Stimulated activated CD8-positive, alpha-beta memory T cell treated with anti-CD3 and anti-CD28 coated beads, Interleukin-7, amount 100 ng/mL, for 48 hours (primary cell): ENCODE measurements around the gene ALKAL2.

Experiments
- DNase-seq, 2 donors: peaks; one replicate each; pipeline ENCODE4 v3.0.0-alpha.2; 2020; ENCODE audit warnings: low read depth in 1 of 2; ENCODE audit errors: extremely low read depth in 1 of 2

The ALKAL2 gene

DNA sequence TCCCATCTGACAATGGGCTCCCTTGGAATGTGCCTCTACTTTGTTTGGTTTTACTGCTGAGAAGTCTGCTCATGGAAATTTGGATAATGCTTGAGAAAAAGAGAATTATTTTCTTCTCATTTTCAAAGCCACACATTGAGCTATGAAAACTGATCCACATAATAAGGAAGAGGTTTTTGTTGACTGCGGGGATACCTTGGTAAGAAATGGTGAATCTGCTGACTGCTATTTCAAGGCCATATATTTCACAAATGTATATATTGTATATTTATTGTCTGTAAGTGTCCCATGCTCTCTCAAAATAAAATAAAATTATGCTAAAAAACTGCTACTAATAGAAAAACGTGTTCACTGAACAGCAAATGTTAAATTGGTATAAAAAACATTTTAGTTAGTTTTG, 39.2 kb downstream of the ALKAL2 start:
- no peak for DNase-seq

DNA sequence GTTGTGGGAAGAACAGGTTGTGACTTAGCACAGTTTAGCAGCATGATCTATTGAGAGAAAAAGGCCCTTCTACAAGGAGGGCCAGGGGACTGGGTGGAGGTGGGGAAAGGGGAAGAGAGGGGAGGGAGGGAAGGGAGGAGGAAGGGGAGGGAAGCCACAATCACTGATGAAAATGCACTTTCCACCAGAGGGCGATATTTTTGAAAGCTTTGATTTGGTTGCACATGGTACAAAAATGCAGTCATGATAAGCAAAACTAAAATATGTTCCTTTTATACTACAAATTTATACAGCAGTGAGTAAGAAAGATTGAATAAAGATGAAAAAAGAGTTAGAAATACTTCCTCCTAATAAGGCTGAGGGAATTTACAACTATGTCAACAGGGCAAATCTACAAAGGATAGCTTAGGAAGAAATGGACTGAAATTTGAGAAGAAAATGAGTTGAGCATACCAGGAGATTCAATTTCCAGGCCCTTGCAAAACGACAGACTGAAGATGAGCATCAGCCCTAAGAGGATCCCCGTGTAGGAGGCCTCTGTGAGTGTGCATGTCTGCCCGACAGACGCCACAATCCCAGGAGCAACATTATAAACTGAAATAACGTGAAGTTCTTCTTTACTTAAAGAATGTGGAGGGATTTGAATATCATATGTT, 41.3 kb downstream of the ALKAL2 start:
- no peak for DNase-seq

DNA sequence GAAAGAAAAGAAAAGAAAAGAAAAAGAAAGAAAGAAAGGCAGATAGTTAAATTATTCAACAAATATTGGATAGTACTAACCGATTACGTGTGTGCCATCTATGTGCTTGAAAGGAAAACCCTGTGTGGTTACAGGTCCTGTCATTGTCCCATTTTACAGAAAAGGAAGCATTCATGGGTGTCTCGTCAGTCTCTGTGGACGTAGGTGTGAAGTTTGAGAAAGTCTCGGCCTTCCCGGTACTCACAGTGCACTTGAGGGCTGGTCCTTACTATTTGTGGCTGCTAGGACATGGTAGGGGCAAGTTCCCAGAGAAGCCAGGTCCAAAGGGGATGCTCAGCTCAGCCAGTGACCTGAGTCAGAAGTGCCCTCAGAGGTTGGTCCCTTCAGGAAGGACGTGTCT, 43.3 kb downstream of the ALKAL2 start:
- no peak for DNase-seq

DNA sequence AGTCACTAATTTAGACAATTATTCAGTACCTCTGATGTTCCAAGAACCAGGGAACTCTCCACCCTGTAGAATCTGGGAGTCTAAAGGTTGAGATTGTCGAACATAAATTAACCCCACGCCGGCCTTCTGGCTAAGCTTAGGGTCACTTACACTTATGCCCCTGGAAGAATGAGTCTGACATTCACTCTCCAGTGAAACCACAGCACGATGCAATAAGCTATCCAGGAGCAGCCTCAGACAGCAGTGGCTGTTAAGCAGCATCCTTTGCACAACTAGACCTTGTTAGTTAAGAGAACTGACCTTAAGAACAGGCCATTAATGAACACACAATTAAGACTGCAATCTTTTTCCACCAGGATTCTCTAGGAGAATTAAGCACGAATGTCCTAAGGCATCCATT, 49.0 kb downstream of the ALKAL2 start:
- no peak for DNase-seq

DNA sequence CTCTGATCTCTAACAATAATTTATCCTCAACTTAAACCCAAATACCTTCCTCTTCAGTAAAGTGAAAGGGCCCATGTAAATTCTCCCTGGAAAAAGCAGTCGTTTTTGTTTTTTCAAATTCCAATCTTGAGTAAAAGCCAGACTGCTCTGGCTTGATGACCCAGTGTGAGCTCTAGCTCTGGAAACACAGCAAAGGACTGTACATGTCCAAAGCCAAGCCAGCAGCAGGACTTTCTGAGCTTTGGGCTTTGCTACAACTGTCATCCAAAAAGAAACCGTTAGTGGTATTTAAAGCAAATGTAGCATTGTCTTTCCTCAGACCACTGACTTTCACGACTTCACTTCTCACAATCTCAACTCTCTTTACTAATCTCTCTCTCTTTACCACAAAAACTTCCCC, 49.5 kb downstream of the ALKAL2 start:
- no peak for DNase-seq

DNA sequence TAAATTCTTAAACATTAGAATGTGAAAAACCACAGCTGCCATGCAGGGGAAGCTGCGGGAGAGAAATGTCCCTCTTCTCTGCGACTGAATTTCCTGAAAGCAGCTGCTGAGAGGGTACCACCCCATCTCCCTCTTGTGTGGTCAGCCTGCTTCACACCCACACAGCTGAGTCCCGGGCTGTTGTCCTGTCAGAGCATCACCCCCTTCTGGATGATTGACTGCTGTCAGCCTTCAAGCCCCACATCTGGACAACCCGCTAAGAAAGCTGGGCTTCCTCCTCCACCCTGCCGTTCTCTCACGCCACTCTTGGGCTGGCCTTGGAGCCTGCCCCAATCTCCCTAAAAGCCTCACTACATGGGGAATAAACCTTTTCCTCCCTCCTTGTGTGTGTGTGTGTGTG, 50.0 kb downstream of the ALKAL2 start:
- DNase-seq = no peak

DNA sequence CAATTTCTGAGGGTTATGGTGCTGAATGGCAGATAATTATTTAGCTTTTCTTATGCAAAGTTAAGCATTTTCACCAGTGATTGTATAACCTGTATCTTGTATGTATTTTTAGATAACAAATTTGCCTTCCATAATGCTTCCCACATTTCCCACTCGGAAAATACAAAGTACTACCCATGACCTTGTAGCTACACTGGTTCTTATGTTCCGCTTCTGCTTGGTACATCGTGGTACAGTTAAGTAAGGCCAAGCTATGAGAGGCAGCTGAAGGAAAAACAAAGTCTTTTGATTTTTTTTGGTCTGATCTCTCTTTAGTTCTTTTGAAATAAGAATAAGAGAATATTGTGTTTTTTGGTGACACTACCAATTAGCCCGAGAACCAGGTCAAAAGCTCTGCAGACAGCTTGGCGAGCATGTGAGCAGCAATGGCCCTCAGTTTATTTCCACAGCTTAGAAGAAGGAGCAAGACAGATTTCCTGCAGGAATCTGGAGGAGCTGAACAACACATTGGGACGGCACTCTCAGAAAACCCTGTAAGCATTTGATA, 50.8 kb downstream of the ALKAL2 start:
- no peak for DNase-seq

DNA sequence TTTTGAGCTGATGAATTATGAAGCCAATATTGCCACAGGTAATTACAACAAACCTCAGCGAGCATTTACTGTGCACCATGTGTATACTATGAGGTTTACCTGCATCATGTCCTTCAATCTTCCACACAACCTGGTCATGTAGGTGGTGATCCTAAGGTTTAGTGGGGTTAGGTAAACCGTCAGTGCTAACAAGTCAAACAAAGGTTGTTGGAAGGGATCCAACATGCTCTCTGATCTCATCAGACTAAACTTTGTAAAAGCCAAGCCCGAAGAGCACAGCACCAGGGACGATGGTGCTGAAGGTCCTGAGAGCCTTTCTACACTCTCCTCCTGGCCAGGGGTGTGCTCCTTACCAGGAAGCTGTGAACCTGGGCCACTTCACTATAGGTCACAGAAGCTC, 53.5 kb downstream of the ALKAL2 start:
- DNase-seq = no peak

DNA sequence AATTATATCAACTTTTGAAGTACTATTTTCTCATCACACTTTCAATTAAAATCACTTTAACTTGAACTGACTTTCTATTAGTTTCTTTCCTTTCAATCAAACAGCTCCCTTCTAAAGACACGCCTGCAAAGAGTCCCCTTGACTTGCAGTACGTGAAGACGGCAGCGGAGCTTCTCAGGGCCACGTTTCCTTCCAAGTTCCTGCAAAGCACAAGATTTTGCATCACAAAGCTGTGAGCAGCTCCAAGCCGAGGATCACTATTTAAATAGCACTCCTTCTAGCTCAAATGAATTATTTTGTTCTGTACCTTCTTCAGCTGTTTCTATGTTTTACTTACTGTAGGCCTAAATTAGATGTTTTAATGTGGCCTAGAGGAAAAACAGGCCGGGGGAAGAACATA, 54.9 kb downstream of the ALKAL2 start:
- no peak for DNase-seq

DNA sequence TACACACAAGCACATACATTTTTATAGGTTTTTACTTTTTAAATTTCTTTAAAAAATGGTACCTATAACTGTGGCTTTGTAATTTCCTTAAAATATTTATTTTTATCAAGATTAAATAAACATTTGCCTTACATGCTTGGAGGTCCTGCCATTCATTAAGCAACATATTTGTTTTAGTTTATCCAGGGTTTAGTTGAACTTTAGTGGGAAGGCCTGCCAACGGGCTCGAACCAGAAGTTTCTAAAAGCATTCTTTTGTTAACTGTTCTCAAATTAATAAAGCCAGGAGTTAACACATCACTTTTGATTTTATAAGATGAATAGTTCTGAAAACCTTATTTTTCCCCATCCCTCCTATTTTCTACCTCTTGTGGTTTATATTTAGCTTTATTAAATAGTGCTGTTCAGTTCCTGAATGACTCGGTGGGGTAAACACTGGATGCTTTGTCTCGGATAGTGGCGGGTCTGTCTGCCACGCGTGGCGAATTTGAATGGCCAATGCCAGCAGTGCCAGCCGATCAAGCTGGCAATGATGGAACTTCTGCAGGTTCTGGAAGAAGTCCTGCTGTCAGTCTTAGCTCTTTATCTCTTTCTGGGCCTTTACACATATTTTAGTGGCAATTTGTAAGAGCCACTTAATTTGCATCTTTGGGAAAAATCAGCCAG, 56.2 kb downstream of the ALKAL2 start:
- DNase-seq = no peak
